ENCODE measurements around the gene BCL2L11. TPM values are rescaled to one million over a fixed set of nuclear protein-coding genes. Genes with fewer than 3 reads are reported as not detected.

Gene BCL2L11
- total RNA-seq, 1 experiment from 2014 or later: 21.2 TPM

- Histone ChIP-seq H3K9me3 (ENCODE audit: control insufficient read depth, low read depth, low read length) (no peaks in the 10 kb centered on the region), H3K79me1 (ENCODE audit: insufficient read depth, low read depth, low read length, poor library complexity, severe bottlenecking) (no peaks in the 10 kb centered on the region), H4K8ac (replicated peaks; ENCODE audit: insufficient read length, low read depth, low read length) (no peak overlapping the region), H4K5ac (ENCODE audit: insufficient read length, low read depth, low read length) (no peak overlapping the region), H3K27ac (ENCODE audit: insufficient read length, low read depth, low read length) (no peak overlapping the region), H3T11ph (ENCODE audit: low read length) (no peak overlapping the region), H2BK20ac (ENCODE audit: low read depth, low read length, poor library complexity, severe bottlenecking) (no peak overlapping the region), H3K79me2 (ENCODE audit: insufficient read depth, low read length) (no peaks in the 10 kb centered on the region), H4K20me1 (ENCODE audit: control insufficient read depth, insufficient read depth, insufficient read length) (no peaks in the 10 kb centered on the region), H3K18ac (ENCODE audit: insufficient read length, low read depth, low read length) (no peak overlapping the region), H4K91ac (ENCODE audit: insufficient read length, low read depth, low read length) (no peak overlapping the region), H2BK15ac (ENCODE audit: low read depth, low read length) (no peak overlapping the region), H3K23me2 (ENCODE audit: insufficient read length, low read depth, low read length, poor library complexity, severe bottlenecking) (no peaks in the 10 kb centered on the region), H2AK5ac (ENCODE audit: insufficient read length, low read length) (no peak overlapping the region), H2BK120ac (ENCODE audit: low read depth, low read length, poor library complexity, severe bottlenecking) (no peak overlapping the region), H2BK5ac (ENCODE audit: insufficient read length, low read length) (no peak overlapping the region), H3K14ac (ENCODE audit: insufficient read depth, low read length) (no peak overlapping the region), H2BK12ac (ENCODE audit: insufficient read length, low read depth, low read length) (no peak overlapping the region), H3K4ac (ENCODE audit: low read depth, low read length) (no peak overlapping the region), H3K4me1 (ENCODE audit: insufficient read depth, low read length) (no peaks in the 10 kb centered on the region), H3K56ac (ENCODE audit: insufficient read length, low read depth, low read length) (no peak overlapping the region), H3K27me3 (ENCODE audit: insufficient read depth, low read length) (no peaks in the 10 kb centered on the region), H2AFZ (ENCODE audit: low read length) (no peak overlapping the region), H3K23ac (ENCODE audit: insufficient read length, low read depth, low read length) (no peak overlapping the region), H3K4me2 (ENCODE audit: insufficient read depth, insufficient read length, low read length) (no peak overlapping the region), H3K9ac (ENCODE audit: extremely low read depth, insufficient read length, low read length) (no peak overlapping the region)
- no peak for TF ChIP-seq CTCF (conservative IDR thresholded peaks at IDR 0.05)
- H3K27ac Mint-ChIP-seq: no peak overlapping the region
- no peaks in the 10 kb centered on the region for H3K4me1 Mint-ChIP-seq
- no CpG with 5 or more reads among the region's 1 CpG for WGBS (ENCODE audit: extremely low coverage, insufficient read length, low lambda C conversion rate)
- H3K4me3 Mint-ChIP-seq: no peak overlapping the region
- H3K36me3 Mint-ChIP-seq (ENCODE audit: insufficient read depth in 1 of 3, low read depth in 3 of 3): peaks cover 11 to 29% (median 17%) of the 10 kb centered on the region in 3 experiments
- DNase-seq: no peak
- H3K27me3 Mint-ChIP-seq (ENCODE audit: low read depth): 0 out of 2 replicates have a peak, but pooled peaks cover 2% of the 10 kb centered on the region
- H3K9me3 Mint-ChIP-seq: peaks cover 25 to 30% of the 10 kb centered on the region in 2 experiments
Observed at GRCh38 chr2:111210036-111210435, 89.3 kb downstream of the BCL2L11 start.

Data from H9 (cell line).